ENCODE data around the gene CPNE2. TPM values are rescaled to one million over a fixed set of nuclear protein-coding genes. Genes with fewer than 3 reads are reported as not detected.

Gene CPNE2
- total RNA-seq, 1 experiment from 2014 or later = 43.4 TPM

GRCh38 chr16:57054771-57055170 lies 37.6 kb upstream of the CPNE2 start:
- no TSS peak for BruUV-seq (replicated peaks)
- Histone ChIP-seq H3K27ac (ENCODE audit: low read length) (no peak overlapping the region), H3K4me3 (ENCODE audit: low read depth in 2 of 2, low read length in 2 of 2) (no peak overlapping the region), H3K36me3 (ENCODE audit: control insufficient read depth, insufficient read depth, low read length) (no peaks in the 10 kb centered on the region), H3K4me1 (ENCODE audit: control insufficient read depth, insufficient read depth, low read length) (no peaks in the 10 kb centered on the region), H3K27me3 (ENCODE audit: control insufficient read depth, insufficient read depth, low read length) (no peaks in the 10 kb centered on the region), H3K9me3 (ENCODE audit: control insufficient read depth, insufficient read depth, low read depth, low read length) (no peaks in the 10 kb centered on the region)
- ATAC-seq (no peak), DNase-seq (ENCODE audit: low read depth, low spot score) (no peak)
- intact Hi-C loops (cut with micrococcal nuclease; ENCODE audit: unreplicated experiment) = no loop called here
- ChIA-PET POLR2A (no interaction called here), CTCF (no interaction called here)
- TF ChIP-seq REST (IDR thresholded peaks at IDR 0.05; ENCODE audit: insufficient read depth in 1 of 2, low read depth in 2 of 2, low read length in 1 of 2) (no peak), POLR2AphosphoS5 (IDR thresholded peaks at IDR 0.05; ENCODE audit: low read depth, low read length) (no peak), CTCF (IDR thresholded peaks at IDR 0.05) (no peak), SIN3A (IDR thresholded peaks at IDR 0.05; ENCODE audit: borderline replicate concordance, insufficient read depth, low read depth, low read length) (no peak), TCF7L2 (IDR thresholded peaks at IDR 0.05; ENCODE audit: low read depth, low read length) (no peak)
- in situ Hi-C loops (cut with HindIII; ENCODE audit: low pct_unique_long_range_greater_than_20kb, low sequenced_read_pairs) = no loop called here

- Histone ChIP-seq H3K27ac (ENCODE audit: low read length) (no peak overlapping the region), H3K36me3 (ENCODE audit: control insufficient read depth, insufficient read depth, low read length) (no peaks in the 10 kb centered on the region), H3K4me1 (ENCODE audit: control insufficient read depth, insufficient read depth, low read length) (no peaks in the 10 kb centered on the region), H3K9me3 (ENCODE audit: control insufficient read depth, insufficient read depth, low read depth, low read length) (no peaks in the 10 kb centered on the region), H3K27me3 (ENCODE audit: control insufficient read depth, insufficient read depth, low read length) (no peaks in the 10 kb centered on the region), H3K4me3 (ENCODE audit: low read depth in 2 of 2, low read length in 2 of 2) (no peak overlapping the region)
- no TSS peak for BruUV-seq (replicated peaks)
- intact Hi-C loops (cut with micrococcal nuclease; ENCODE audit: unreplicated experiment) (no loop called here), in situ Hi-C loops (cut with HindIII; ENCODE audit: low pct_unique_long_range_greater_than_20kb, low sequenced_read_pairs) (no loop called here)
- ChIA-PET POLR2A (interaction anchor here (0.6 to 0.7 kb wide), 2 partner anchors 94 to 234 kb away, joined by 3 to 4 read pairs; no protein-coding TSS in a partner anchor), CTCF (no interaction called here)
- DNase-seq (ENCODE audit: low read depth, low spot score) (no peak), ATAC-seq (no peak)
- TF ChIP-seq TCF7L2 (IDR thresholded peaks at IDR 0.05; ENCODE audit: low read depth, low read length) (no peak), POLR2AphosphoS5 (IDR thresholded peaks at IDR 0.05; ENCODE audit: low read depth, low read length) (no peak)
These were observed 36.7 kb upstream of the CPNE2 start for GRCh38 chr16:57055671-57056070.

- ChIA-PET CTCF (no interaction called here), POLR2A (no interaction called here)
- Histone ChIP-seq H3K36me3 (ENCODE audit: control insufficient read depth, insufficient read depth, low read length) (no peaks in the 10 kb centered on the region), H3K27me3 (ENCODE audit: control insufficient read depth, insufficient read depth, low read length) (no peaks in the 10 kb centered on the region), H3K27ac (ENCODE audit: low read length) (no peak overlapping the region), H3K4me1 (ENCODE audit: control insufficient read depth, insufficient read depth, low read length) (peaks cover 3% of the 10 kb centered on the region; the same call in 1 of the 2 replicates), H3K9me3 (ENCODE audit: control insufficient read depth, insufficient read depth, low read depth, low read length) (no peaks in the 10 kb centered on the region), H3K4me3 (ENCODE audit: low read depth in 2 of 2, low read length in 2 of 2) (no peak overlapping the region)
- no peak for TF ChIP-seq POLR2AphosphoS5 (IDR thresholded peaks at IDR 0.05; ENCODE audit: low read depth, low read length)
- no peak for TF ChIP-seq REST (IDR thresholded peaks at IDR 0.05; ENCODE audit: insufficient read depth in 1 of 2, low read depth in 2 of 2, low read length in 1 of 2)
- no peak for TF ChIP-seq CTCF (IDR thresholded peaks at IDR 0.05)
- no peak for TF ChIP-seq SIN3A (IDR thresholded peaks at IDR 0.05; ENCODE audit: borderline replicate concordance, insufficient read depth, low read depth, low read length)
- TF ChIP-seq TCF7L2 (IDR thresholded peaks at IDR 0.05; ENCODE audit: low read depth, low read length) = no peak
- BruUV-seq (replicated peaks) = no TSS peak
- ATAC-seq (no peak), DNase-seq (ENCODE audit: low read depth, low spot score) (no peak)
- in situ Hi-C loops (cut with HindIII; ENCODE audit: low pct_unique_long_range_greater_than_20kb, low sequenced_read_pairs) (no loop called here), intact Hi-C loops (cut with micrococcal nuclease; ENCODE audit: unreplicated experiment) (no loop called here)
These were observed 34.0 kb upstream of the CPNE2 start for GRCh38 chr16:57058291-57058861.
